ENCODE measurements around the gene DENND2D.

Gene DENND2D

DNA sequence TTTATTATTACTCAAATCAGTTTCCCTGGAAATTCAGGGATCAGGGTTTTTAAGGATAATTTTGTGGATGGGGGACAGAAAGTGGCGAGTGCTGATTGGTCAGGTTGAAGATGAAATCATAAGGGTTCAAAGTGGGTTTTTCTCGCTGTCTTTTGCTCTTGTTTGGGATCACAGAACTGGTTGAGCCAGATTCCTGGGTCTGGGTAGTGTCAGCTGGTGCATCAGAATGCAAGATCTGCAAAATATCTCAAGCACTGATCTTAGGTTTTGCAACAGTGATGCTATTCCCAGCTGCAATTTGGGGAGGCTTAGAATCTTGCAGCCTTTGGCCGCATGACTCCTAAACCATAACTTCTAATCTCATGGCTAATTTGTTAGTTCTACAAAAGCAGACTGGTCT lies 36.4 kb upstream of the DENND2D start:
- Histone ChIP-seq H3K9me2 (replicated peaks; ENCODE audit: control insufficient read depth, low read length) (no peaks in the 10 kb centered on the region), H3K4me1 (ENCODE audit: control insufficient read depth, low read length) (peaks cover 1% of the 10 kb centered on the region; the same call in 1 of the 2 replicates), H3K4me2 (ENCODE audit: low read length) (no peak overlapping the region), H4K20me1 (ENCODE audit: control insufficient read depth, insufficient read depth, low read depth, low read length) (no peaks in the 10 kb centered on the region), H3K79me2 (ENCODE audit: control insufficient read depth, low read length) (0 out of 2 replicates have a peak, but pooled peaks cover under 1% of the 10 kb centered on the region), H3K27me3 (ENCODE audit: control insufficient read depth, low read length) (no peaks in the 10 kb centered on the region), H3K9me3 (ENCODE audit: control insufficient read depth, insufficient read depth, low read length) (no peaks in the 10 kb centered on the region), H3K27ac (ENCODE audit: low read depth, low read length) (no peak overlapping the region), H3K36me3 (ENCODE audit: control insufficient read depth, low read length) (peaks cover 62% of the 10 kb centered on the region), H3F3A (ENCODE audit: control insufficient read depth, insufficient read depth) (no peaks in the 10 kb centered on the region), H3K4me3 (ENCODE audit: low read length) (no peak overlapping the region)
- no peak for TF ChIP-seq EZH2phosphoT487 (IDR thresholded peaks at IDR 0.05; ENCODE audit: borderline replicate concordance, low read length)
- TF ChIP-seq, protein P1, sequence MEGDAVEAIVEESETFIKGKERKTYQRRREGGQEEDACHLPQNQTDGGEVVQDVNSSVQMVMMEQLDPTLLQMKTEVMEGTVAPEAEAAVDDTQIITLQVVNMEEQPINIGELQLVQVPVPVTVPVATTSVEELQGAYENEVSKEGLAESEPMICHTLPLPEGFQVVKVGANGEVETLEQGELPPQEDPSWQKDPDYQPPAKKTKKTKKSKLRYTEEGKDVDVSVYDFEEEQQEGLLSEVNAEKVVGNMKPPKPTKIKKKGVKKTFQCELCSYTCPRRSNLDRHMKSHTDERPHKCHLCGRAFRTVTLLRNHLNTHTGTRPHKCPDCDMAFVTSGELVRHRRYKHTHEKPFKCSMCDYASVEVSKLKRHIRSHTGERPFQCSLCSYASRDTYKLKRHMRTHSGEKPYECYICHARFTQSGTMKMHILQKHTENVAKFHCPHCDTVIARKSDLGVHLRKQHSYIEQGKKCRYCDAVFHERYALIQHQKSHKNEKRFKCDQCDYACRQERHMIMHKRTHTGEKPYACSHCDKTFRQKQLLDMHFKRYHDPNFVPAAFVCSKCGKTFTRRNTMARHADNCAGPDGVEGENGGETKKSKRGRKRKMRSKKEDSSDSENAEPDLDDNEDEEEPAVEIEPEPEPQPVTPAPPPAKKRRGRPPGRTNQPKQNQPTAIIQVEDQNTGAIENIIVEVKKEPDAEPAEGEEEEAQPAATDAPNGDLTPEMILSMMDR (IDR thresholded peaks at IDR 0.05; ENCODE audit: low read depth, low read length, poor library complexity, severe bottlenecking), result no peak

DNA sequence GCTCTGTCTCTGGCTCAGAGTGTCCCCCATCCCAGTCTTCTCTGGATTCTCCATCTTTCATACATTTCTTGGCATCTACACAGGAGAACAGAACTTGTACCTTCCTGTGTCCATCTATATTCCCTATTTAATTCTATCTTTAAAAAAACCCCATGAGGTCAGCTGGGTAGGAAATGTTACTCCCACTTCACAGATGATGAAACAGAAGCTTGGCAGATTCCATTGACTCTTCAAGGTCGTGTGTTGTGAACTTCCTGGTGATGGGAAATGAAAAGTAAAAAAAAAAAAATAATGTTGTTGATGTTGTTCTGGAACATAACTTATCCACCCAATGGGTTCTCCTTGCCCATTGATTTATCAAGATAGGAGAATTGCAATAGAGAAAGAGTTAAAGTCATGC lies 35.9 kb upstream of the DENND2D start:
- TF ChIP-seq EZH2phosphoT487 (IDR thresholded peaks at IDR 0.05; ENCODE audit: borderline replicate concordance, low read length), result no peak
- TF ChIP-seq, protein P1 (IDR thresholded peaks at IDR 0.05; ENCODE audit: low read depth, low read length, poor library complexity, severe bottlenecking), result no peak
- no peaks in the 10 kb centered on the region for H3K27me3 ChIP-seq (ENCODE audit: control insufficient read depth, low read length)
- H3K4me3 ChIP-seq (ENCODE audit: low read length), result no peak overlapping the region
- no peaks in the 10 kb centered on the region for H3K9me3 ChIP-seq (ENCODE audit: control insufficient read depth, insufficient read depth, low read length)
- H3K36me3 ChIP-seq (ENCODE audit: control insufficient read depth, low read length), result peaks cover 62% of the 10 kb centered on the region
- H4K20me1 ChIP-seq (ENCODE audit: control insufficient read depth, insufficient read depth, low read depth, low read length), result no peaks in the 10 kb centered on the region
- no peaks in the 10 kb centered on the region for H3K9me2 ChIP-seq (replicated peaks; ENCODE audit: control insufficient read depth, low read length)
- H3K27ac ChIP-seq (ENCODE audit: low read depth, low read length), result no peak overlapping the region
- H3K79me2 ChIP-seq (ENCODE audit: control insufficient read depth, low read length), result peaks cover 5% of the 10 kb centered on the region
- H3K4me2 ChIP-seq (ENCODE audit: low read length), result no peak overlapping the region
- peaks cover 5% of the 10 kb centered on the region for H3K4me1 ChIP-seq (ENCODE audit: control insufficient read depth, low read length)
- H3F3A ChIP-seq (ENCODE audit: control insufficient read depth, insufficient read depth), result no peaks in the 10 kb centered on the region

DNA sequence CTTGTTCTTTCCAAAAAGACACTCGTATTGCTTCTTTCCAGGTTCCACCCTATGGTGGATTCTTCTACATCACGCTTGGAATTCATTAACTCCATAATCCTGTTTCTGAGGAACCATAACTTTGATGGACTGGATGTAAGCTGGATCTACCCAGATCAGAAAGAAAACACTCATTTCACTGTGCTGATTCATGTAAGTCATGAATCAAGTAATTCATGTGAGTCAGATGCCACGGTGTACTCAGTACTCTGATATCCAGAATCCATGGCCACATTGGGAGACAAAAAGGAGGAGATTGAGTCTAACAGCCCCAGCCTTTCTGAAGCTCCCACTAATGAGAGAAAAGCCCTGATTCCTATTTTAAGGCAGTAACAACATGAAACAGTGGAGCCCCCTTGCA lies 34.4 kb upstream of the DENND2D start:
- Histone ChIP-seq H3K4me3 (ENCODE audit: low read length) (no peak overlapping the region), H3K9me2 (replicated peaks; ENCODE audit: control insufficient read depth, low read length) (no peaks in the 10 kb centered on the region), H3K4me2 (ENCODE audit: low read length) (no peak overlapping the region), H3F3A (ENCODE audit: control insufficient read depth, insufficient read depth) (no peaks in the 10 kb centered on the region), H3K27ac (ENCODE audit: low read depth, low read length) (no peak overlapping the region), H3K4me1 (ENCODE audit: control insufficient read depth, low read length) (peaks cover 17% of the 10 kb centered on the region), H4K20me1 (ENCODE audit: control insufficient read depth, insufficient read depth, low read depth, low read length) (no peaks in the 10 kb centered on the region), H3K36me3 (ENCODE audit: control insufficient read depth, low read length) (peaks cover 65% of the 10 kb centered on the region), H3K27me3 (ENCODE audit: control insufficient read depth, low read length) (no peaks in the 10 kb centered on the region), H3K79me2 (ENCODE audit: control insufficient read depth, low read length) (peaks cover 20% of the 10 kb centered on the region), H3K9me3 (ENCODE audit: control insufficient read depth, insufficient read depth, low read length) (no peaks in the 10 kb centered on the region)
- TF ChIP-seq, protein P1 (IDR thresholded peaks at IDR 0.05; ENCODE audit: low read depth, low read length, poor library complexity, severe bottlenecking), result no peak
- TF ChIP-seq EZH2phosphoT487 (IDR thresholded peaks at IDR 0.05; ENCODE audit: borderline replicate concordance, low read length), result no peak
